Endothelial cell of umbilical vein (primary cell): ENCODE measurements around the gene ARID1B.

Source experiments
- CTCF ChIP-seq, 2 donors: IDR thresholded peaks; 1 replicate in 1 of 2; 2 replicates in 1 of 2; pipeline ENCODE4 v1.5.1; 2011; ENCODE audit warnings: low read length in 2 of 2, mild to moderate bottlenecking in 2 of 2, moderate library complexity in 2 of 2, control low read depth in 1 of 2, inconsistent platforms in 1 of 2, low read depth in 1 of 2; ENCODE audit not compliant: insufficient read depth in 1 of 2; ENCODE audit errors: extremely low read depth in 1 of 2
- EZH2 ChIP-seq: IDR thresholded peaks from 2 replicates; pipeline ENCODE4 v1.6.1; 2012; ENCODE audit warnings: borderline replicate concordance, low read depth, mild to moderate bottlenecking, moderate library complexity, low read length, inconsistent platforms; ENCODE audit not compliant: severe bottlenecking
- GATA2 ChIP-seq: IDR thresholded peaks from 2 replicates; pipeline ENCODE4 v1.7.0; 2011; ENCODE audit warnings: low read depth, mild to moderate bottlenecking, moderate library complexity, mixed read lengths, low read length; ENCODE audit not compliant: insufficient read length, insufficient read depth
- MAX ChIP-seq: IDR thresholded peaks from 2 replicates; pipeline ENCODE4 v1.6.1; 2011; ENCODE audit not compliant: insufficient read depth, insufficient read length
- POLR2A ChIP-seq: IDR thresholded peaks from 2 replicates; pipeline ENCODE4 v1.6.1; 2012; ENCODE audit warnings: low read depth, mild to moderate bottlenecking, control low read depth, low read length

- TF ChIP-seq CTCF (IDR thresholded peaks at IDR 0.05; ENCODE audit: extremely low read depth in 1 of 2, insufficient read depth in 1 of 2, low read depth in 1 of 2, low read length in 2 of 2) (no peak), MAX (no peak), EZH2 (no peak), POLR2A (no peak), GATA2 (no peak)
Measured at GRCh38 chr6:156974830-156975261, 197.7 kb downstream of the ARID1B start.
